HepG2 (cell line): ENCODE data around the gene ZMYND8. TPM values are rescaled to one million over a fixed set of nuclear protein-coding genes. Genes with fewer than 3 reads are reported as not detected.

Source experiments
- BORCS8-MEF2B ChIP-seq: sonication (generic); formaldehyde crosslinking; IDR thresholded peaks from 2 replicates; pipeline ENCODE4 v1.8.0; 2022; ENCODE audit warnings: mild to moderate bottlenecking, missing genetic modification reagents
- ISX ChIP-seq: sonication (generic); formaldehyde crosslinking; conservative IDR thresholded peaks from 2 replicates; pipeline ENCODE4 v1.5.0; 2020; ENCODE audit warnings: missing genetic modification reagents
- KAT2B ChIP-seq: fragments of 150-350 bp; IDR thresholded peaks from 2 replicates; pipeline ENCODE4 v1.6.1; 2014; ENCODE audit warnings: low read depth, low read length, borderline replicate concordance
- SATB2 ChIP-seq: sonication (generic); formaldehyde crosslinking; IDR thresholded peaks from 2 replicates; pipeline ENCODE4 v1.5.0; 2020; ENCODE audit warnings: missing genetic modification reagents
- ZFAT ChIP-seq: sonication (generic); formaldehyde crosslinking; conservative IDR thresholded peaks from 2 replicates; pipeline ENCODE4 v1.8.1; 2023; ENCODE audit warnings: missing genetic modification reagents, inconsistent platforms
- polyA plus RNA-seq, 8 experiments: library from polyadenylated mRNA; depleted of rRNA in 3 of 8; stranded (reverse) in 7 of 8; unstranded in 1 of 8; fragments of >200 nt; fragmentation: Illumina TruSeq in 4 of 8; extraction: Trizol in 4 of 8; gene quantifications; 2 replicates each; pipeline versions ENCODE4 v1.2.1 to v1.2.3, GENCODE V29; 2011 to 2016; ENCODE audit warnings: low read depth in 4 of 8, missing spikeins in 1 of 8, mixed read lengths in 1 of 8; ENCODE audit not compliant: insufficient read depth in 1 of 8
- total RNA-seq, 5 experiments: library from RNA; depleted of rRNA; stranded (reverse); fragments of >200 nt; fragmentation: Illumina TruSeq; extraction: Trizol; gene quantifications; 2 replicates each; pipeline ENCODE4 v1.2.3, GENCODE V29; 2016; ENCODE audit warnings: low read depth in 1 of 5
- TF ChIP-seq, protein P1 (sequence below): conservative IDR thresholded peaks from 2 replicates; pipeline ENCODE4 v1.6.1; 2018; ENCODE audit warnings: missing genetic modification reagents
- TF ChIP-seq, protein P2 (sequence below): sonication (generic); formaldehyde crosslinking; conservative IDR thresholded peaks from 2 replicates; pipeline ENCODE4 v1.4.0; 2020; ENCODE audit warnings: missing genetic modification reagents
- TF ChIP-seq, protein P3 (sequence below): sonication (generic); formaldehyde crosslinking; IDR thresholded peaks from 2 replicates; pipeline ENCODE4 v1.8.0; 2023; ENCODE audit warnings: mild to moderate bottlenecking, missing genetic modification reagents
- TF ChIP-seq, protein P4 (sequence below): sonication (generic); formaldehyde crosslinking; IDR thresholded peaks from 2 replicates; pipeline ENCODE4 v1.8.0; 2022; ENCODE audit warnings: mild to moderate bottlenecking, missing genetic modification reagents; ENCODE audit not compliant: insufficient replicate concordance
- TF ChIP-seq, protein P5 (sequence below): sonication (generic); formaldehyde crosslinking; IDR thresholded peaks from 2 replicates; pipeline ENCODE4 v1.5.0; 2020; ENCODE audit warnings: mild to moderate bottlenecking, missing genetic modification reagents, moderate library complexity

The ZMYND8 gene
- total and polyA plus RNA-seq, 2 of the 13 experiments (the other 11 are each of a cell fraction or from before 2014, with no cell fraction given) = 53.9 to 84.7 TPM

DNA sequence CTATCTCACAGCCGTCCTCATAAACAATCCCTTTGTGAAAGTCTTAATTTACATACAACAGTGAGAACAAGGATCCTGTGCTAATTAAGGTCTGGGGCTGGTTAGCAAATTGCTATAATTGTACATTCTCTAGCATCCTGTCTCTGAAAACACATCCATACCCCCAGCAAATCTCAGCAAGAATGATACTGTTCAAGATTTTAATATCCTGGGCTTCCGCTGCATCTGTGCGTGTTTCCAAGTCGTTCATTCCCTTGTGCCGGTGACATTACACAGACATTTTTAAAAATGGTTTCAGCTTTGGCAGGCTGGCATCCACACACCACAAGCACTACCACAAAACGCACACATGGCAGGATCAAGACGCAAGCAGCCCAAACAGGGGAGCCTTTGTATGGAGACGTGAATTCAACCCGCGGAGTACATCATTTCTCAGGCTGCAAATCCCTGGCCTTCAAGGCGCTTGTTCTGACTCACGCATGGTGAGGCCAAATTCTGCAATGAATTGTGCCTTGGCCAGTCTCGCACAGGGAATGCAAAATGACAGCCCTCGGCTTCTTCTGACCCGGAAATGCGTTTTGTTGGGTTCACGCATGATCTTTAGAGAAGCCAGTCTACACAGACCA is 20.3 kb downstream of the ZMYND8 start (continued):
- TF ChIP-seq, protein P1, sequence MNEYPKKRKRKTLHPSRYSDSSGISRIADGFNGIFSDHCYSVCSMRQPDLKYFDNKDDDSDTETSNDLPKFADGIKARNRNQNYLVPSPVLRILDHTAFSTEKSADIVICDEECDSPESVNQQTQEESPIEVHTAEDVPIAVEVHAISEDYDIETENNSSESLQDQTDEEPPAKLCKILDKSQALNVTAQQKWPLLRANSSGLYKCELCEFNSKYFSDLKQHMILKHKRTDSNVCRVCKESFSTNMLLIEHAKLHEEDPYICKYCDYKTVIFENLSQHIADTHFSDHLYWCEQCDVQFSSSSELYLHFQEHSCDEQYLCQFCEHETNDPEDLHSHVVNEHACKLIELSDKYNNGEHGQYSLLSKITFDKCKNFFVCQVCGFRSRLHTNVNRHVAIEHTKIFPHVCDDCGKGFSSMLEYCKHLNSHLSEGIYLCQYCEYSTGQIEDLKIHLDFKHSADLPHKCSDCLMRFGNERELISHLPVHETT (CRISPR knock-in tag) = no peak
- TF ChIP-seq, protein P2, sequence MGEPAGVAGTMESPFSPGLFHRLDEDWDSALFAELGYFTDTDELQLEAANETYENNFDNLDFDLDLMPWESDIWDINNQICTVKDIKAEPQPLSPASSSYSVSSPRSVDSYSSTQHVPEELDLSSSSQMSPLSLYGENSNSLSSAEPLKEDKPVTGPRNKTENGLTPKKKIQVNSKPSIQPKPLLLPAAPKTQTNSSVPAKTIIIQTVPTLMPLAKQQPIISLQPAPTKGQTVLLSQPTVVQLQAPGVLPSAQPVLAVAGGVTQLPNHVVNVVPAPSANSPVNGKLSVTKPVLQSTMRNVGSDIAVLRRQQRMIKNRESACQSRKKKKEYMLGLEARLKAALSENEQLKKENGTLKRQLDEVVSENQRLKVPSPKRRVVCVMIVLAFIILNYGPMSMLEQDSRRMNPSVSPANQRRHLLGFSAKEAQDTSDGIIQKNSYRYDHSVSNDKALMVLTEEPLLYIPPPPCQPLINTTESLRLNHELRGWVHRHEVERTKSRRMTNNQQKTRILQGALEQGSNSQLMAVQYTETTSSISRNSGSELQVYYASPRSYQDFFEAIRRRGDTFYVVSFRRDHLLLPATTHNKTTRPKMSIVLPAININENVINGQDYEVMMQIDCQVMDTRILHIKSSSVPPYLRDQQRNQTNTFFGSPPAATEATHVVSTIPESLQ = no peak
- TF ChIP-seq ZFAT (CRISPR knock-in tag) (no peak), KAT2B (no peak), ISX (CRISPR knock-in tag) (no peak), BORCS8-MEF2B (CRISPR knock-in tag) (0 out of 2 replicates have a peak, but pooled peaks have one; percentile 17), SATB2 (CRISPR knock-in tag) (no peak)
- TF ChIP-seq, protein P3, sequence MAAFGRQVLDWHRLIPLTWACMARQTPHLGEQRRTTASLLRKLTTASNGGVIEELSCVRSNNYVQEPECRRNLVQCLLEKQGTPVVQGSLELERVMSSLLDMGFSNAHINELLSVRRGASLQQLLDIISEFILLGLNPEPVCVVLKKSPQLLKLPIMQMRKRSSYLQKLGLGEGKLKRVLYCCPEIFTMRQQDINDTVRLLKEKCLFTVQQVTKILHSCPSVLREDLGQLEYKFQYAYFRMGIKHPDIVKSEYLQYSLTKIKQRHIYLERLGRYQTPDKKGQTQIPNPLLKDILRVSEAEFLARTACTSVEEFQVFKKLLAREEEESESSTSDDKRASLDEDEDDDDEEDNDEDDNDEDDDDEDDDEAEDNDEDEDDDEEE (CRISPR knock-in tag) = no peak
- TF ChIP-seq, protein P4, sequence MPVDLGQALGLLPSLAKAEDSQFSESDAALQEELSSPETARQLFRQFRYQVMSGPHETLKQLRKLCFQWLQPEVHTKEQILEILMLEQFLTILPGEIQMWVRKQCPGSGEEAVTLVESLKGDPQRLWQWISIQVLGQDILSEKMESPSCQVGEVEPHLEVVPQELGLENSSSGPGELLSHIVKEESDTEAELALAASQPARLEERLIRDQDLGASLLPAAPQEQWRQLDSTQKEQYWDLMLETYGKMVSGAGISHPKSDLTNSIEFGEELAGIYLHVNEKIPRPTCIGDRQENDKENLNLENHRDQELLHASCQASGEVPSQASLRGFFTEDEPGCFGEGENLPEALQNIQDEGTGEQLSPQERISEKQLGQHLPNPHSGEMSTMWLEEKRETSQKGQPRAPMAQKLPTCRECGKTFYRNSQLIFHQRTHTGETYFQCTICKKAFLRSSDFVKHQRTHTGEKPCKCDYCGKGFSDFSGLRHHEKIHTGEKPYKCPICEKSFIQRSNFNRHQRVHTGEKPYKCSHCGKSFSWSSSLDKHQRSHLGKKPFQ (CRISPR knock-in tag) = no peak
- TF ChIP-seq, protein P5, sequence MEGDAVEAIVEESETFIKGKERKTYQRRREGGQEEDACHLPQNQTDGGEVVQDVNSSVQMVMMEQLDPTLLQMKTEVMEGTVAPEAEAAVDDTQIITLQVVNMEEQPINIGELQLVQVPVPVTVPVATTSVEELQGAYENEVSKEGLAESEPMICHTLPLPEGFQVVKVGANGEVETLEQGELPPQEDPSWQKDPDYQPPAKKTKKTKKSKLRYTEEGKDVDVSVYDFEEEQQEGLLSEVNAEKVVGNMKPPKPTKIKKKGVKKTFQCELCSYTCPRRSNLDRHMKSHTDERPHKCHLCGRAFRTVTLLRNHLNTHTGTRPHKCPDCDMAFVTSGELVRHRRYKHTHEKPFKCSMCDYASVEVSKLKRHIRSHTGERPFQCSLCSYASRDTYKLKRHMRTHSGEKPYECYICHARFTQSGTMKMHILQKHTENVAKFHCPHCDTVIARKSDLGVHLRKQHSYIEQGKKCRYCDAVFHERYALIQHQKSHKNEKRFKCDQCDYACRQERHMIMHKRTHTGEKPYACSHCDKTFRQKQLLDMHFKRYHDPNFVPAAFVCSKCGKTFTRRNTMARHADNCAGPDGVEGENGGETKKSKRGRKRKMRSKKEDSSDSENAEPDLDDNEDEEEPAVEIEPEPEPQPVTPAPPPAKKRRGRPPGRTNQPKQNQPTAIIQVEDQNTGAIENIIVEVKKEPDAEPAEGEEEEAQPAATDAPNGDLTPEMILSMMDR (CRISPR knock-in tag) = no peak
